HEK293 (cell line): ENCODE data around the gene LMO7.

ENCODE experiments used
- CTCF ChIA-PET: fragments of 350-600 bp; formaldehyde crosslinking; extraction: SDS; loops from one replicate; lab custom pipeline; 2021; ENCODE audit warnings: antibody characterized with exemption; lab: Yijun Ruan, JAX
- POLR2A ChIA-PET: fragments of 300-600 bp; formaldehyde crosslinking; extraction: SDS; loops from one replicate; lab custom pipeline; 2020; ENCODE audit warnings: antibody characterized with exemption, inconsistent platforms; lab: Yijun Ruan, JAX
- H3K27ac ChIP-seq: fragments of 200-500 bp; sonication (Bioruptor generic); 2 replicates; pipeline ENCODE4 v1.5.1; 2014; ENCODE audit warnings: low read depth, low read length, control low read depth, inconsistent platforms; ENCODE audit errors: extremely low read depth
- H3K36me3 ChIP-seq, 2 experiments: fragments of 200-500 bp in 1 of 2; sonication (Bioruptor generic) in 1 of 2; 1 replicate in 1 of 2; 2 replicates in 1 of 2; pipeline ENCODE4 v1.5.1; 2014 to 2017; ENCODE audit warnings: inconsistent platforms in 2 of 2, low read length in 2 of 2; ENCODE audit not compliant: control insufficient read depth in 2 of 2, insufficient read depth in 1 of 2
- H3K4me1 ChIP-seq: fragments of 200-500 bp; sonication (Bioruptor generic); 2 replicates; pipeline ENCODE4 v1.5.1; 2014; ENCODE audit warnings: mild to moderate bottlenecking, low read length, inconsistent platforms; ENCODE audit not compliant: control insufficient read depth, insufficient read depth
- H3K4me3 ChIP-seq: 2 replicates; pipeline ENCODE4 v1.5.1; 2011; ENCODE audit warnings: low read depth, mild to moderate bottlenecking, control low read depth, low read length, moderate library complexity
- H3K9me3 ChIP-seq: fragments of 200-500 bp; sonication (Bioruptor generic); 2 replicates; pipeline ENCODE4 v1.5.1; 2014; ENCODE audit warnings: low read depth, low read length, inconsistent platforms; ENCODE audit not compliant: control insufficient read depth, insufficient read depth
- EGR2 ChIP-seq: fragments of 450-650 bp; formaldehyde crosslinking; IDR thresholded peaks from 2 replicates; pipeline ENCODE4 v1.5.1; 2016; ENCODE audit warnings: low read depth, missing biosample characterization, missing genetic modification characterization
- GLIS1 ChIP-seq: fragments of 450-650 bp; formaldehyde crosslinking; IDR thresholded peaks from 2 replicates; pipeline ENCODE4 v1.5.1; 2016; ENCODE audit warnings: missing biosample characterization, missing genetic modification characterization
- KLF17 ChIP-seq: fragments of 450-650 bp; formaldehyde crosslinking; IDR thresholded peaks from 2 replicates; pipeline ENCODE4 v1.5.1; 2016; ENCODE audit warnings: missing biosample characterization, missing genetic modification characterization
- KLF7 ChIP-seq: fragments of 450-650 bp; formaldehyde crosslinking; IDR thresholded peaks from 2 replicates; pipeline ENCODE4 v1.5.1; 2016; ENCODE audit warnings: missing biosample characterization, missing genetic modification characterization, borderline replicate concordance
- KLF9 ChIP-seq: fragments of 450-650 bp; formaldehyde crosslinking; IDR thresholded peaks from 2 replicates; pipeline ENCODE4 v1.5.1; 2016; ENCODE audit warnings: missing biosample characterization, missing genetic modification characterization, low read depth
- OVOL3 ChIP-seq: fragments of 450-650 bp; formaldehyde crosslinking; IDR thresholded peaks from 2 replicates; pipeline ENCODE4 v1.5.1; 2016; ENCODE audit warnings: missing biosample characterization, missing genetic modification characterization
- REST ChIP-seq: fragments of 450-650 bp; formaldehyde crosslinking; IDR thresholded peaks from 2 replicates; pipeline ENCODE4 v1.5.1; 2016; ENCODE audit warnings: missing biosample characterization, missing genetic modification characterization
- SP7 ChIP-seq: fragments of 450-650 bp; formaldehyde crosslinking; IDR thresholded peaks from 2 replicates; pipeline ENCODE4 v1.5.1; 2016; ENCODE audit warnings: missing biosample characterization, missing genetic modification characterization
- ZBTB11 ChIP-seq: fragments of 450-650 bp; formaldehyde crosslinking; conservative IDR thresholded peaks from 2 replicates; pipeline ENCODE4 v1.5.1; 2016; ENCODE audit warnings: low read depth, missing biosample characterization, missing genetic modification characterization
- ZBTB44 ChIP-seq: fragments of 450-650 bp; IDR thresholded peaks from 2 replicates; pipeline ENCODE4 v1.5.1; 2018; ENCODE audit warnings: missing biosample characterization, mild to moderate bottlenecking, missing genetic modification characterization
- ZNF175 ChIP-seq: fragments of 450-650 bp; formaldehyde crosslinking; IDR thresholded peaks from 2 replicates; pipeline ENCODE4 v1.5.1; 2016; ENCODE audit warnings: missing biosample characterization, missing genetic modification characterization
- ZNF184 ChIP-seq: fragments of 450-650 bp; IDR thresholded peaks from 2 replicates; pipeline ENCODE4 v1.5.1; 2018; ENCODE audit warnings: missing biosample characterization, mild to moderate bottlenecking, missing genetic modification characterization
- ZNF311 ChIP-seq: fragments of 450-650 bp; formaldehyde crosslinking; IDR thresholded peaks from 2 replicates; pipeline ENCODE4 v1.5.1; 2017; ENCODE audit warnings: missing biosample characterization, missing genetic modification characterization, borderline replicate concordance
- ZNF335 ChIP-seq: fragments of 450-650 bp; formaldehyde crosslinking; conservative IDR thresholded peaks from 2 replicates; pipeline ENCODE4 v1.5.1; 2016; ENCODE audit warnings: missing biosample characterization, missing genetic modification characterization
- ZNF366 ChIP-seq: fragments of 450-650 bp; formaldehyde crosslinking; conservative IDR thresholded peaks from 2 replicates; pipeline ENCODE4 v1.5.1; 2016; ENCODE audit warnings: missing biosample characterization, missing genetic modification characterization
- ZNF449 ChIP-seq: fragments of 450-650 bp; formaldehyde crosslinking; IDR thresholded peaks from 2 replicates; pipeline ENCODE4 v1.5.1; 2017; ENCODE audit warnings: missing biosample characterization, mild to moderate bottlenecking, missing genetic modification characterization, moderate library complexity
- ZNF548 ChIP-seq: fragments of 450-650 bp; formaldehyde crosslinking; IDR thresholded peaks from 2 replicates; pipeline ENCODE4 v1.5.1; 2016; ENCODE audit warnings: missing biosample characterization, missing genetic modification characterization
- ZNF549 ChIP-seq: fragments of 450-650 bp; IDR thresholded peaks from 2 replicates; pipeline ENCODE4 v1.5.1; 2018; ENCODE audit warnings: missing biosample characterization, missing genetic modification characterization, mild to moderate bottlenecking, inconsistent platforms, moderate library complexity
- ZNF555 ChIP-seq: fragments of 450-650 bp; formaldehyde crosslinking; conservative IDR thresholded peaks from 2 replicates; pipeline ENCODE4 v1.5.1; 2017; ENCODE audit warnings: missing biosample characterization, mild to moderate bottlenecking, missing genetic modification characterization, inconsistent platforms
- ZNF600 ChIP-seq: fragments of 450-650 bp; formaldehyde crosslinking; IDR thresholded peaks from 2 replicates; pipeline ENCODE4 v1.5.1; 2016; ENCODE audit warnings: missing biosample characterization, missing genetic modification characterization
- ZNF664 ChIP-seq: fragments of 450-650 bp; formaldehyde crosslinking; IDR thresholded peaks from 2 replicates; pipeline ENCODE4 v1.5.1; 2016; ENCODE audit warnings: missing biosample characterization, missing genetic modification characterization
- ZNF701 ChIP-seq: fragments of 450-650 bp; formaldehyde crosslinking; IDR thresholded peaks from 2 replicates; pipeline ENCODE4 v1.5.1; 2016; ENCODE audit warnings: missing biosample characterization, missing genetic modification characterization
- ZNF777 ChIP-seq: fragments of 450-650 bp; formaldehyde crosslinking; IDR thresholded peaks from 2 replicates; pipeline ENCODE4 v1.5.1; 2017; ENCODE audit warnings: missing biosample characterization, missing genetic modification characterization, borderline replicate concordance

Gene LMO7

GRCh38 chr13:75785130-75785529 lies 149.0 kb downstream of the LMO7 start:
- POLR2A ChIA-PET: no interaction called here
- CTCF ChIA-PET: no interaction called here
- Histone ChIP-seq H3K4me1 (no peaks in the 10 kb centered on the region), H3K27ac (no peak overlapping the region)
- no peak for TF ChIP-seq ZNF600
- no peak for TF ChIP-seq ZNF548 (tag by site-specific recombination)
- no peak for TF ChIP-seq KLF17 (tag by site-specific recombination)
- TF ChIP-seq ZNF701 (tag by site-specific recombination): no peak
- no peak for TF ChIP-seq ZNF366
- TF ChIP-seq KLF7 (tag by site-specific recombination): no peak
- no peak for TF ChIP-seq ZNF777
- TF ChIP-seq, all 188 proteins: peak for 0
- Histone ChIP-seq H3K9me3 (no peaks in the 10 kb centered on the region), H3K4me3 (no peak overlapping the region), H3K36me3 (no peaks in the 10 kb centered on the region)

- no peak overlapping the region for H3K27ac ChIP-seq
- TF ChIP-seq ZNF335 (tag by site-specific recombination) (no peak), GLIS1 (tag by site-specific recombination) (no peak), ZNF549 (tag by site-specific recombination) (no peak), ZNF175 (tag by site-specific recombination) (no peak), ZNF366 (no peak), EGR2 (tag by site-specific recombination) (no peak), KLF9 (tag by site-specific recombination) (no peak), SP7 (no peak), ZNF311 (tag by site-specific recombination) (no peak), ZNF184 (tag by site-specific recombination) (no peak), ZNF449 (tag by site-specific recombination) (no peak), ZNF555 (no peak), OVOL3 (tag by site-specific recombination) (no peak), ZBTB11 (tag by site-specific recombination) (no peak), ZBTB44 (tag by site-specific recombination) (no peak), ZNF664 (no peak), REST (tag by site-specific recombination) (no peak), ZNF548 (tag by site-specific recombination) (no peak)
- H3K36me3 ChIP-seq: no peaks in the 10 kb centered on the region
- ChIA-PET CTCF (interaction anchor here (0.7 kb wide), 1 partner anchor 63 kb away, joined by 3 read pairs; no protein-coding TSS in a partner anchor), POLR2A (no interaction called here)
- no peak overlapping the region for H3K4me3 ChIP-seq
- H3K9me3 ChIP-seq: no peaks in the 10 kb centered on the region
- H3K4me1 ChIP-seq: no peaks in the 10 kb centered on the region
Measured at GRCh38 chr13:75787249-75787928, 151.3 kb downstream of the LMO7 start.
